SJCRH30 (cell line): ENCODE results near the gene ACACB. TPM values are rescaled to one million over a fixed set of nuclear protein-coding genes. Genes with fewer than 3 reads are reported as not detected.

Experiments used
- total RNA-seq: library from RNA; depleted of rRNA; stranded (reverse); fragments of >200 nt; shearing (Covaris generic); gene quantifications from 2 replicates; pipeline ENCODE4 v1.2.3, GENCODE V29; 2014; rRNA removed

Gene ACACB
- total RNA-seq, 1 experiment from 2014 or later: 3.3 TPM

Other genes with a start within 250 kb of the ACACB start
- gene DAO, start 236.5 kb upstream of the ACACB start, total RNA-seq: not detected in 2 replicates
- gene SVOP, start 95.5 kb upstream of the ACACB start, total RNA-seq: not detected in 2 replicates
- gene USP30, start 64.0 kb upstream of the ACACB start, total RNA-seq: 8.6 and 10.2 TPM in 2 replicates
- gene ALKBH2, start 23.1 kb upstream of the ACACB start, total RNA-seq: 25.9 and 27.8 TPM in 2 replicates
- gene UNG, start 19.0 kb upstream of the ACACB start, total RNA-seq: 82.3 and 86.7 TPM in 2 replicates
- gene FOXN4, start 192.7 kb downstream of the ACACB start, total RNA-seq: not detected in 2 replicates
- not detected in 2 replicates for gene MYO1H, start 231.3 kb downstream of the ACACB start, total RNA-seq